Spinal cord (tissue), 10 donors: ENCODE data around the gene ZNF488. TPM values are rescaled to one million over a fixed set of nuclear protein-coding genes. Genes with fewer than 3 reads are reported as not detected.

Experiments
- DNase-seq, 6 donors: peaks; one replicate each; pipeline versions ENCODE4 v3.0.0 to v3.0.0-alpha.2; 2013 to 2015; ENCODE audit warnings: low spot score in 6 of 6, low read depth in 4 of 6
- H3K27ac ChIP-seq: one replicate; pipeline ENCODE4 v1.5.1; 2013; ENCODE audit warnings: low read depth, low read length, control low read depth
- H3K27me3 ChIP-seq: one replicate; pipeline ENCODE4 v1.6.1; 2013; ENCODE audit warnings: low read length; ENCODE audit not compliant: control insufficient read depth, insufficient read depth
- H3K36me3 ChIP-seq: one replicate; pipeline ENCODE4 v1.6.1; 2013; ENCODE audit warnings: low read length; ENCODE audit not compliant: control insufficient read depth, insufficient read depth
- H3K4me1 ChIP-seq: one replicate; pipeline ENCODE4 v1.6.1; 2013; ENCODE audit warnings: low read length; ENCODE audit not compliant: control insufficient read depth, insufficient read depth
- H3K4me3 ChIP-seq: one replicate; pipeline ENCODE4 v1.5.1; 2013; ENCODE audit warnings: low read depth, low read length, control low read depth
- H3K9me3 ChIP-seq: one replicate; pipeline ENCODE4 v1.6.1; 2013; ENCODE audit warnings: low read length; ENCODE audit not compliant: control insufficient read depth, insufficient read depth
- WGBS: methylation state at CpG from one replicate; pipeline ENCODE4 v1.1.5; 2013; ENCODE audit warnings: missing lambda C conversion rate; ENCODE audit not compliant: insufficient coverage; 5-methylcytosine and 5-hydroxymethylcytosine counted together
- polyA plus RNA-seq, 2 donors: library from polyadenylated mRNA; unstranded; fragments of 120-200 nt; gene quantifications; one replicate each; pipeline ENCODE4 v1.2.1, GENCODE V29; 2013; ENCODE audit not compliant: insufficient read length in 2 of 2
- total RNA-seq, 2 donors: library from RNA; depleted of rRNA in 1 of 2; stranded (reverse); fragments of 120-200 nt in 1 of 2; fragments of >200 nt in 1 of 2; gene quantifications; one replicate each; pipeline versions ENCODE4 v1.2.3 to v1.2.4, GENCODE V29; 2013 to 2014
- donor health status: healthy.

Gene ZNF488
- total and polyA plus RNA-seq, 4 donors = 4.5 to 39.6 (median 20.3) TPM

- Histone ChIP-seq H3K36me3 (no peaks in the 10 kb centered on the region), H3K27me3 (no peaks in the 10 kb centered on the region), H3K4me3 (no peak overlapping the region), H3K27ac (no peak overlapping the region), H3K4me1 (peaks cover 15% of the 10 kb centered on the region), H3K9me3 (no peaks in the 10 kb centered on the region)
- no peak for DNase-seq
- WGBS = 93% methylated on average over 3 of the region's 3 CpGs
These were observed 21.9 kb downstream of the ZNF488 start for GRCh38 chr10:47362199-47362598.

- no peaks in the 10 kb centered on the region for H3K9me3 ChIP-seq
- H3K36me3 ChIP-seq = no peaks in the 10 kb centered on the region
- no peaks in the 10 kb centered on the region for H3K27me3 ChIP-seq
- H3K27ac ChIP-seq = no peak overlapping the region
- peaks cover 14% of the 10 kb centered on the region for H3K4me1 ChIP-seq
- DNase-seq = no peak
- WGBS = 53% methylated on average over 9 of the region's 9 CpGs
- no peak overlapping the region for H3K4me3 ChIP-seq
These were observed 22.8 kb downstream of the ZNF488 start for GRCh38 chr10:47361293-47361692.

DNA sequence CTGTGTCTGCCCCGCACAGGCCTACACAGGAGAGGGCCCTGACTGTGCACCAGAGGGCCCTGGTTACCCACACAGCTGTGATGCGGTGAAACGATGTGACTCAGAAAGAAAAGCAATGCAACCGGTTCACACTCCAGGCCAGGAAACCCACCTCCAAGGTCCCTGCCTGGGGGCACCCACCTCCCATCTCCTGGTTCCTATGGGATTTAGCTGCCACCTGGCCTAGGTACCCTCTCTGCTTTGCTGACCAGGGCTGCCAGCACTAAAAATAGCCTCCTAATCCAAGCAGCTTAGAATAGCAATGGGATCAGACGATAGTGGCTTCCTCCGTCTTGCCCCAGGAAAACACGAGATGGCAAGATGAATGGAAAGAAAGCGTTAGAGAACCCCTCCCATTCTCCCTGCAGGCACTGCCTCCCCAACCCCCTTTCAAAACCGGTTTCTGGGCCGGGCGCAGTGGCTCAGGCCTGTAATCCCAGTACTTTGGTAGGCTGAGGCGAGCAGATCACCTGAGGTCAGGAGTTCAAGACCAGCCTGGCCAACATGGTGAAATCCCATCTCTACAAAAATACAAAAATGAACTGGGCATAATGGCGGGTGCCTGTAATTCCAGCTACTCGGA lies 23.6 kb downstream of the ZNF488 start:
- DNase-seq = no peak
- whole genome bisulfite sequencing = 86% methylated on average over 9 of the region's 14 CpGs
- H3K4me3 ChIP-seq = no peak overlapping the region
- H3K36me3 ChIP-seq = no peaks in the 10 kb centered on the region
- H3K27ac ChIP-seq = no peak overlapping the region
- H3K27me3 ChIP-seq = no peaks in the 10 kb centered on the region
- H3K9me3 ChIP-seq = no peaks in the 10 kb centered on the region
- H3K4me1 ChIP-seq = peaks cover 7% of the 10 kb centered on the region

DNA sequence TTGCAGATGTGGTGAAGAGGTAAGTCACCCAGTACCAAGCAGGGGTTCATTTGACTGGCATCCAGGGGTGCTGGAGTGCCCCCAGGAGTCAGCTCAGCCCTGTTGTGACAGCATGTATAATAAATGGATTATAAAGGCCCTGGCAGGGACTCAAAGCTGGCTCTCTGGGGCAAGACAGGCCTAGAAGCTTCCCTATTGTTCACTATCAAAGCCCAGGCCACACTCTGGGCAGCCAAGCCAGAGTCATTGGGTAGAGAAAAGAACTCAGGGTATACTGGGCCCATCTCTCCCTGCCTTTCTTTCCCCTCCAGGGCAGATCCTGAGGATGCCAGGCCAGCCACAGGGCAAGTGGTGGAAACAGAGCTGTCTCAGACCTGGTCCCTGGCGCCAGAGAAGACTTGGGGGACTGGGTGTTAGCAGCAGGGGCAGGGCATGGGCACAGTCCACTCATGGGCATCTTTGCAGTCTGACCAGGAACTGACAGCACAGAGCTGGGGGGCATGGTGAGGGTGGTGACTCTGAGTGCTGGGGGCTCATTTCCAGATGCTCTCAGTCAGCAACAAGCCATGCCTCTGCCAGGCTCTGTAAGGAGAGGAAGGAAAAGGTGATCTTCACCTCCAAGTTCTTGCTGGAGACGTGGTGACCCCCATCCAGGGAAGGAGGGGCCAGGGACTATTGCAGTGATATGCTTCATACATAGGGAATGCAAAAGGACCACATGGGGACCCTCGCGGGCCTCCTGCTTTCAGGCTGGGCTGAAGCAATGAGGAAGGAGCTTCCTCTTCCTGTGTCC lies 24.3 kb downstream of the ZNF488 start:
- DNase-seq = no peak
- Histone ChIP-seq H3K4me1 (peaks cover under 1% of the 10 kb centered on the region), H3K9me3 (no peaks in the 10 kb centered on the region), H3K27ac (no peak overlapping the region), H3K4me3 (no peak overlapping the region), H3K36me3 (no peaks in the 10 kb centered on the region), H3K27me3 (no peaks in the 10 kb centered on the region)
- WGBS = 82% methylated on average over 4 of the region's 4 CpGs

- 96% methylated on average over 2 of the region's 2 CpGs for WGBS
- no peak for DNase-seq
- H3K27ac ChIP-seq = no peak overlapping the region
These were observed 25.0 kb downstream of the ZNF488 start for GRCh38 chr10:47359101-47359500.

DNA sequence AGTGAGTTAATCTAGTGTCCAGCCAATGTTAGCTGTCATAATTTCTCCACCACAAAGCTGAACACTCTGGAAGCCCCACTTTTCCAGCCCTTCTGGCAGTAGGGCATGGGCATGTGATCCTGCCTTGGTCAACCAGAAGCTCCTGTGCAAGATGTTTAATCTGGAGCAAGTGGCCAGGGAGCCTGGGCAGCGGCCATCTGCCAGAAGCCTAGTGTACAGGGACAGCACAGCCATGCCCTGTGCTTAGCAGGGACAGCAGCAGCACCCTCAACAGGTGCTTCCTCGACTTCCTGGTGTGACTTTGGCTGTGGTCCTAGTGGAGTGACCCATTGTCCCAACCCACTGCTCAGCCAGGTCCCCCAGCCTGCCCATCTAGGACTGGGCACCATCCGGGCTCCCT lies 25.6 kb downstream of the ZNF488 start:
- no peaks in the 10 kb centered on the region for H3K4me1 ChIP-seq
- 87% methylated on average over 3 of the region's 3 CpGs for WGBS
- no peak for DNase-seq

More at GRCh38 chr10:47359101-47359500, 25.0 kb downstream of the ZNF488 start:
- H3K9me3 ChIP-seq = no peaks in the 10 kb centered on the region
- no peaks in the 10 kb centered on the region for H3K4me1 ChIP-seq
- H3K36me3 ChIP-seq = no peaks in the 10 kb centered on the region
- no peak overlapping the region for H3K4me3 ChIP-seq
- H3K27me3 ChIP-seq = no peaks in the 10 kb centered on the region

DNA sequence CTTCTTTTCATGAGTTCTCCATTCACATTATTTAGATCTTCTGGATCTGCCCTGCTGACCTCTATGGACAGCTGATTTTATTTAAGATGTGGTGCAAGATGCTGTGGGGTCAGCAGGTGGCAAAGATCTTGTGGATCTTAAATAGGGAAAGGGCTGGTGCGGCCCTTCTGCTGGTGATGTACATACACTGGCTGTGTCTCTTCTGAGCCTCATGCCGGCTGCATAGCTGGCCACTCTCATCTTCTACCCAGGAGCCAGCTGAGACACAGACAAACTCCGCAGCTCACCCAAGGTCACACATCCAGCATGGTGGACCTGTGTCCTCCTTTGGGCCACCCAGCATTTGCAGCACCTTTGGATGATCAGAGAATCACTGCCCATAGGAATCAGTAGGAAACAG lies 26.2 kb downstream of the ZNF488 start:
- WGBS = 100% methylated on average over 2 of the region's 3 CpGs
- no peak for DNase-seq
- no peaks in the 10 kb centered on the region for H3K36me3 ChIP-seq
- no peaks in the 10 kb centered on the region for H3K4me1 ChIP-seq
- no peaks in the 10 kb centered on the region for H3K9me3 ChIP-seq
- H3K27ac ChIP-seq = no peak overlapping the region
- no peak overlapping the region for H3K4me3 ChIP-seq
- H3K27me3 ChIP-seq = no peaks in the 10 kb centered on the region

More for the DNA sequence above, 25.6 kb downstream of the ZNF488 start:
- no peaks in the 10 kb centered on the region for H3K36me3 ChIP-seq
- no peaks in the 10 kb centered on the region for H3K27me3 ChIP-seq
- no peak overlapping the region for H3K4me3 ChIP-seq
- no peaks in the 10 kb centered on the region for H3K9me3 ChIP-seq
- no peak overlapping the region for H3K27ac ChIP-seq

DNA sequence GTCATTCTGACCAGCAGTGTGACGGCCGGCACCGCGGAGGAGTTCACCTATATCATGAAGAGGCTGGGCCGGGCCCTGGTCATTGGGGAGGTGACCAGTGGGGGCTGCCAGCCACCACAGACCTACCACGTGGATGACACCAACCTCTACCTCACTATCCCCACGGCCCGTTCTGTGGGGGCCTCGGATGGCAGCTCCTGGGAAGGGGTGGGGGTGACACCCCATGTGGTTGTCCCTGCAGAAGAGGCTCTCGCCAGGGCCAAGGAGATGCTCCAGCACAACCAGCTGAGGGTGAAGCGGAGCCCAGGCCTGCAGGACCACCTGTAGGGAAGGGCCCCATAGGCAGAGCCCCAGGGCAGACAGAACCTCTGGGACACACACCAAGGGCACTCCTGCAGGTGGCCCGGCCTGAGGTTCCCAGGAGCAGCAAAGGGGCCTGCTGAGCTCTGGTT lies 26.9 kb downstream of the ZNF488 start:
- Histone ChIP-seq H3K9me3 (no peaks in the 10 kb centered on the region), H3K36me3 (no peaks in the 10 kb centered on the region), H3K27ac (no peak overlapping the region), H3K4me3 (no peak overlapping the region), H3K27me3 (no peaks in the 10 kb centered on the region), H3K4me1 (no peaks in the 10 kb centered on the region)
- WGBS = 92% methylated on average over 8 of the region's 12 CpGs
- no peak for DNase-seq

DNA sequence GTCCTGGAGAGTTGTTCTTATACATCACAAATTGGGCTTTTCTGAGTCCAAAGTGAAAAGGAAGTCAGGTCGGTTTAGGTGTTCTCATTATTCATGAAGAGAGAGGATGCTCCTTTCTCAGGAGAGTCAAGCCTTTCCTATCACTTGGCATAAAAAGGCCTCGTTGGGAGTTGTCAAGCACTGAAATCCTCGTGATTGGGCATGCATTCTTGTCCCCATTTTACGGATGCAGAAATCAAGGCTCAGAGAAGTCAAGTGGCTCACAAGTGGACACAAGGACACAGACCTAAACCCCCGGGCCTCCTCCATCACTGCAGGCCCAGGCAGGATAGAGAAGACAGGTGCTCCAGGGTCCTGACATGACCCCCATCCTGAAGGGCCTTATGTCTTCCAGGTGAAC lies 27.4 kb downstream of the ZNF488 start:
- H3K27me3 ChIP-seq = no peaks in the 10 kb centered on the region
- no peak overlapping the region for H3K27ac ChIP-seq
- 87% methylated on average over 5 of the region's 5 CpGs for WGBS
- H3K9me3 ChIP-seq = no peaks in the 10 kb centered on the region
- DNase-seq = no peak
- no peaks in the 10 kb centered on the region for H3K36me3 ChIP-seq
- no peak overlapping the region for H3K4me3 ChIP-seq
- no peaks in the 10 kb centered on the region for H3K4me1 ChIP-seq

DNA sequence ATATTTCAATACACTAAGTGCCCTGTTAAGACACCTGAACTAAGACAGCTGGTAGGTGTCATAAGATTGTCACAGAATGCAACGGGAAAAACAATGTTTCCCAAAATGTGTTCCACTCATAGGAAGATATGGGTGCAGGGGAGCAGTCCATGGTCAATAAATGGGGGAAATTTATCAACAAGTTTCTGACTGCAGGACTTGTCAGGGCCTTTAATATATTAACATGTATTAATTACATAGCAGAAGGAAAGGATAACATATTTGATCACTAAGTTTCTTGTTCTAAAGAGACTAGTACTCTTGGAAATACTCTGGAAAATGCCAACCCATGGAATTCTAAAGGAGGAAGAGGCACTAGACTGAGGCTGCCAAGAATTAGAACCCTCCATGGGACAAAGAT lies 29.2 kb downstream of the ZNF488 start:
- no peak overlapping the region for H3K4me3 ChIP-seq
- 83% methylated on average over 1 of the region's 1 CpG for WGBS
- no peaks in the 10 kb centered on the region for H3K4me1 ChIP-seq
- no peaks in the 10 kb centered on the region for H3K27me3 ChIP-seq
- H3K36me3 ChIP-seq = no peaks in the 10 kb centered on the region
- H3K9me3 ChIP-seq = no peaks in the 10 kb centered on the region
- no peak for DNase-seq
- no peak overlapping the region for H3K27ac ChIP-seq
